Measurements from ENCODE around the gene LPAR2.

The LPAR2 gene

DNA sequence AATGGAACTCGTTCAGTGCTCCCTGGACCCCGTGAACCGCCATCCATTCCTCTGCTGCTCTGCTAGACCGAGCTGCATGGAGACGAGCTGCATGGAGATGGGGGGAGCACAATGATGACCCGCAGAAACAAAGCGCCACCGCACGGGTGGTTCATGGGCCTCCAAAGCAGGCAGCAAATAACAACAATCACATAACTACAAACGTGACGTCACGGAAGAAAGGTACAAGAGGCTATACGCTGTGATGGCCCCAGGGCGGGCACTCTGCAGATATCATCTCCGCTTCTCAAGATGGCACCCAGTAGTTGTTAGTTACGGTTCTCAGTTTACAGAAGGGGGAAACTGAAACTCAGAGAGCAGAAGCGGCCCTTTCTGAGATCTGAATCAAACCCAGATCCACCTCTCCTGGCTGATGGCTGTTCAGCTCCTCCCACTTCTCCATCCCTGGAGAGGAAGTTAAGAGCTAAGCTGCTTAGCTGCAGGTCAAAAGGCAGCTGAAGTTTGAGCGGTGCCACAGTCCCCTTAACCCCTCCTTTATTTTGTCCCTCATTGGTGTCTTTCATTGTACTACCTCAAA lies 33.7 kb upstream of the LPAR2 start:
- H3K4me3 ChIP-seq (ENCODE audit: low read length) = no peak overlapping the region
- peaks cover 6% of the 10 kb centered on the region for H3K4me1 ChIP-seq (ENCODE audit: control insufficient read depth, low read depth, low read length)
- H3K9ac ChIP-seq (ENCODE audit: low read length) = no peak overlapping the region
- peaks cover 28% of the 10 kb centered on the region for H3K36me3 ChIP-seq (ENCODE audit: control insufficient read depth, low read depth, low read length)
- H3K27ac ChIP-seq (ENCODE audit: low read length) = no peak overlapping the region
- H3K9me3 ChIP-seq (ENCODE audit: control insufficient read depth, low read depth, low read length) = no peaks in the 10 kb centered on the region
- no peaks in the 10 kb centered on the region for H3K27me3 ChIP-seq (ENCODE audit: control insufficient read depth, insufficient read depth, low read length)

DNA sequence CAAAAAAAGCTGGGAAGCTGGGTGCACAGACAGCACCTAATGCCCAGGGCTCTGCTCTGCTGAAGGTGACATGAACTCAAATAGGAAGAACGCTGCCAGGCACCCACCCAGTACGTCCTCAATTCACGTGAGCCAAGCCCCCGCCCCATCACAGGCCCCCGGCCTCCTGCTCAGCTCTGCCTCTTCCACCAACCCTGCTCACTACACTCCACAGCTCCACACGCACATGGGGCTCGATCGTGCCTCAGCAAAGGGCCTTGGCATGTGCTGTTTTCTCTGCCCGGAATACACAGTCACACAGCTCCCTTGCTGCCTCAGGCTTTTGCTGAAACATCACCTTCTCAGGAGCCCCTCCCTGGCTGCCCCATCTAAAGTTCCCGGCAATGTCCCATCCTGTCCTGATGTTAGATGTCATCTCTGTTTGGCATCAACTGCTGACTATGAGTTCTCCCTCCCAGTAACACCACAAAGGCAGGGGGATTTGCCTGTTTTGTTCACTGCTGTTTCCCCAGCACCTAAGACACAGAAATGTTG lies 33.2 kb upstream of the LPAR2 start:
- Histone ChIP-seq H3K4me1 (ENCODE audit: control insufficient read depth, low read depth, low read length) (peaks cover 6% of the 10 kb centered on the region), H3K4me3 (ENCODE audit: low read length) (no peak overlapping the region), H3K9ac (ENCODE audit: low read length) (no peak overlapping the region), H3K36me3 (ENCODE audit: control insufficient read depth, low read depth, low read length) (peaks cover 34% of the 10 kb centered on the region), H3K27ac (ENCODE audit: low read length) (no peak overlapping the region), H3K9me3 (ENCODE audit: control insufficient read depth, low read depth, low read length) (no peaks in the 10 kb centered on the region), H3K27me3 (ENCODE audit: control insufficient read depth, insufficient read depth, low read length) (no peaks in the 10 kb centered on the region)

DNA sequence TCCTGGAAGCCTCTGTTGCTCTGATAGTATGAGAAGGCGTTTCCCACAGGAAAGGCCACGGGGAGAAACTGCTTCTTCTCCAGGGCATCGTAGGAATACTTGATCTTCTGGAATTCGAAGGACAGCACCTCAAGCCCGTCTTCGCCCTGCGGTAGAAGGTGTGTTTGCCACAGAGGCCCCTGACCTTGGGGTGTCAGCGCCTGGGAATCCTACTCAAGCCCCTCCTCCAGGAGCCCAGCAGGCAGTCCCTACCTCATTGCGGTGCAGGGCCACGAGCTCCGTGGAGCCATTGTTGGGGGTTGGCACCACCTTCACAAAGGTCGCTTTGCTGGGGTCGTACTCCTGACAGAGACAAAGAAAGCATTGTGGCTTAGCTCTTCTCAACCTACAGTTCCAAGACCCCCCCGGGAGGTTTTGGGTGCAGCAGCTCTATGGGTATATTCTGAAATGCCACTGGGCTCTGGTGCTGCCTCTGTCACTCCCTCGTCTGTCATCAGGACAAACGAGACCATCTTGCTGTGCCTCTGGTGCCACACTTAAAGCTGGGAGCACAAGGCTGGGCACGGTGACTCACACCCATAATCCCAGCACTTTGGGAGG lies 31.7 kb upstream of the LPAR2 start:
- H3K27me3 ChIP-seq (ENCODE audit: control insufficient read depth, insufficient read depth, low read length) = no peaks in the 10 kb centered on the region
- H3K9me3 ChIP-seq (ENCODE audit: control insufficient read depth, low read depth, low read length) = no peaks in the 10 kb centered on the region
- H3K36me3 ChIP-seq (ENCODE audit: control insufficient read depth, low read depth, low read length) = peaks cover 48% of the 10 kb centered on the region
- H3K4me1 ChIP-seq (ENCODE audit: control insufficient read depth, low read depth, low read length) = peaks cover 6% of the 10 kb centered on the region
- no peak overlapping the region for H3K9ac ChIP-seq (ENCODE audit: low read length)
- H3K4me3 ChIP-seq (ENCODE audit: low read length) = no peak overlapping the region
- no peak overlapping the region for H3K27ac ChIP-seq (ENCODE audit: low read length)

DNA sequence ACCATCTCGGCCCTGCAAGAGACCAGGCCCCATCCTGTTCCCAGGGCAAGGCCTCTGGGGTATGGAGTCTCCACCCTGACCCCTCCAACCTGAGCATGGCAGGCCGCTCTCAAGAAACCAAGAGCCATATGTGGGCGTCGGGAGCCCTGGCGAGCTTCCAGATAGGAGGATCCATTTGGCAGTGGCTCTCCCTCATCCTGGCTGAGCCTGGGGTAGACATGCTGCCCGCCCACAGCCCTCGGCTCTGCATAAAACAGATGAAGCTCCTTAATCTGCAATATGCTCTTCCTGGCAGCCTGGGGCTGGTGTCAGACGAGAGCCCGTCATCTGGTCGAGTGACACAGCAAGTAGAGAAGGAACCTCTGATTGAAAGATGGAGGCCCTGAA lies 29.4 kb upstream of the LPAR2 start:
- no peak overlapping the region for H3K4me3 ChIP-seq (ENCODE audit: low read length)
- H3K4me1 ChIP-seq (ENCODE audit: control insufficient read depth, low read depth, low read length) = peaks cover under 1% of the 10 kb centered on the region
- no peak overlapping the region for H3K27ac ChIP-seq (ENCODE audit: low read length)
- no peaks in the 10 kb centered on the region for H3K27me3 ChIP-seq (ENCODE audit: control insufficient read depth, insufficient read depth, low read length)
- H3K36me3 ChIP-seq (ENCODE audit: control insufficient read depth, low read depth, low read length) = peaks cover 72% of the 10 kb centered on the region
- H3K9ac ChIP-seq (ENCODE audit: low read length) = no peak overlapping the region
- H3K9me3 ChIP-seq (ENCODE audit: control insufficient read depth, low read depth, low read length) = no peaks in the 10 kb centered on the region

DNA sequence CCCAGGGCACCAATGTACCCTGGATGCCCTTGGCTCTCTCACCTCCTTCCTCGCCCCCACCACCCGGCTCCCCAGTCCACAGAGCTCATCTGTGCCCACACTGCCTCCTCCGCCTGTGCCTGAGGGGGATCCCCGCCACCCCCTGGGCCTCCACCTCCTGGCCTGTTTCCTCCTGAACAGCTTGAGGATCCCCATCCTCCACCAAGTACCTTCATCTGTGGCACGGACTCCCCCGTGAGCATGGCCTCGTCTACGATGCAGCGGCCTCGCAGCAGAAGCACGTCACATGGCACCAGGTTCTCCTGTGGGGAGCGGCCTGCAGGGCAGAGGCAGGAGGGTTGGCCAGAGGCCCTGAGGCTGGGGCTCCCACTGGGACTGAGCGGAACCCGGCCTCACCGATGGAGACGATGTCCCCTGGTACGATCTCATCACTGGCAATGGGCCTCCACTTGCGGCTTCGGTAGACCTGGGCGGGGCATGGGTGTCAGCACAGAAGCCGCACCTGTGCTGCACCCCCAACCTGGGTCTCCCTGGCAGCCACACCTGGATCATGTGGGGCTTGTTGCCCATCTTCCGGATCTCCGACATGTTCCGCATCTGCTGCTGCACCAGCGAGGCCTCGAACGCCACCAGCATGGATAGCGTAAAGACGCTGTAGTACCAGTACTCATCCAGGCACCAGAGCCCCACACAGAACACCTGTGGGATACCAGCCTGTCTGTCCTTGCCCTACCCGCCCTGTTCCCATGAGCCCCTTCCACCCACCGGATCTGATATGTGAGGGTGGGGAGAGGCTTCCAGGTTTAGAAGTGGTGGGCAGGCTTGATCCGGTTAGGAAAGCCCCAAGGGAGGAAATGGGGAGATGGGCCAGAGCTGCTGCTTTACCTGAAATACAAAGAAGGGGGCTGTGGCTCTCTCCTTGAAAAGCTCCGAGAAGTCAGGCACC lies 28.7 kb upstream of the LPAR2 start:
- no peak overlapping the region for H3K4me3 ChIP-seq (ENCODE audit: low read length)

DNA sequence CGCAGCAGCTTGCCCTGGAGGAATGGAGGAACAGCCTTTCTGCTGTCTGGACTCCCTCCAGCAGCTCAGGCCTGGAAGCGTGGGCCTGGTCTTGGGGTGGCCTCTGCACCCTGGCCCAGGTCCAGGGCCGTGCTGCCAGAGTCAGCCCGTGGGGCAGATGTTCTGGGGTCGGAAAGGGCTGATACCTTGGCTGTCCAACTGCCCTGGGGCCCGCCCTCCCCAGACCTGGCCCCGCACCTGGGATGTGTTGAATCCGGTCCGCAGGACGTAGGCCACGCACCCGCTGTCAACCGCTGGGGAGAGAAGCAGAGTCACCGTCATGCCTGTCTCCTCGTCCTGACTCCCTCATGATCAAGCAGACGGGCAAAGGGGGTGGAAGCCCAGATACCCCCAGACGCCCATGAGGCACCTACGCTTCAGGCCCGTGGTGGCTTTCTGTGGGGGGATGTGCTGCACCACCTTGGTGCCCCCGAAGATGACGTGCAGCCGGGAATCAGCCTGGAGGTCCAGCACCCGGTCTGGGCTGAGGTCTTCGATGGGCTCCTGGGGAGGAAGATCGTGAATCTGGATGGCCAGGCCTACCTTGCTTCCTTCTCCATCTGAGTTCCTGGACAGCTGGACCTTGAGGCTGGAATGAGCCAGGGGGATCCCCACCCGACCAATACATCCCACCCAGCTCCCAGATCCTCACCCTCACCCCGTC lies 27.8 kb upstream of the LPAR2 start:
- no peak overlapping the region for H3K4me3 ChIP-seq (ENCODE audit: low read length)
- no peaks in the 10 kb centered on the region for H3K27me3 ChIP-seq (ENCODE audit: control insufficient read depth, insufficient read depth, low read length)
- H3K4me1 ChIP-seq (ENCODE audit: control insufficient read depth, low read depth, low read length) = no peaks in the 10 kb centered on the region
- H3K36me3 ChIP-seq (ENCODE audit: control insufficient read depth, low read depth, low read length) = peaks cover 85% of the 10 kb centered on the region
- no peak overlapping the region for H3K27ac ChIP-seq (ENCODE audit: low read length)
- H3K9ac ChIP-seq (ENCODE audit: low read length) = no peak overlapping the region
- H3K9me3 ChIP-seq (ENCODE audit: control insufficient read depth, low read depth, low read length) = no peaks in the 10 kb centered on the region

More for the DNA sequence above, 28.7 kb upstream of the LPAR2 start:
- Histone ChIP-seq H3K27ac (ENCODE audit: low read length) (no peak overlapping the region), H3K36me3 (ENCODE audit: control insufficient read depth, low read depth, low read length) (peaks cover 79% of the 10 kb centered on the region), H3K9me3 (ENCODE audit: control insufficient read depth, low read depth, low read length) (no peaks in the 10 kb centered on the region), H3K27me3 (ENCODE audit: control insufficient read depth, insufficient read depth, low read length) (no peaks in the 10 kb centered on the region), H3K4me1 (ENCODE audit: control insufficient read depth, low read depth, low read length) (no peaks in the 10 kb centered on the region), H3K9ac (ENCODE audit: low read length) (no peak overlapping the region)

DNA sequence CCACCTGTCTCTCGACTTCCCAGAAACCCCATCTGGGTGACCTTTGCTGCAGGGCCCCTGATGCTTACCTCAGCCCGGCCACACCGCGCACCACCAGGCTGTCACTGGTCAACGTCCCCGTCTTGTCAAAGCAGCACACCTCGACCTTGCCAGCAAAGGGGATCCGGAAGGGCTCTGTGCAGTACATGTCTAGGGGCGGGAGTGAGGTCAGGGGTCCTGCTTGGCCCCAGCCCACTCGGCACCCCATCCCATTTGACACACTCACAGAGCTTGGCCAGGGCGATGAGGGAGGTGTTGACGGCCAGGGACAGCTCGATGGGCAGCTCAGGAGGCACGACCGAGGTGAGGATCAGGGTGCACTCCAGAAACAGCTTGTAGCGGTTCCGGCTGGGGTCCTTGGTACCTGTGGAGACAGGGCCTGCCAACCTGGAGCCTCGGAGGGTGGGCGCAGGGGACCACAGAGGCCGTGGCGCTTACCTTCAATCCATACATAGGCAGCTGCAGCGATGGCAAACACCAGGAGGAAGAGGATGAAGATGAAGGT lies 27.1 kb upstream of the LPAR2 start:
- Histone ChIP-seq H3K4me3 (ENCODE audit: low read length) (no peak overlapping the region), H3K27me3 (ENCODE audit: control insufficient read depth, insufficient read depth, low read length) (no peaks in the 10 kb centered on the region), H3K9me3 (ENCODE audit: control insufficient read depth, low read depth, low read length) (no peaks in the 10 kb centered on the region), H3K4me1 (ENCODE audit: control insufficient read depth, low read depth, low read length) (no peaks in the 10 kb centered on the region), H3K27ac (ENCODE audit: low read length) (no peak overlapping the region), H3K9ac (ENCODE audit: low read length) (no peak overlapping the region), H3K36me3 (ENCODE audit: control insufficient read depth, low read depth, low read length) (peaks cover 85% of the 10 kb centered on the region)

DNA sequence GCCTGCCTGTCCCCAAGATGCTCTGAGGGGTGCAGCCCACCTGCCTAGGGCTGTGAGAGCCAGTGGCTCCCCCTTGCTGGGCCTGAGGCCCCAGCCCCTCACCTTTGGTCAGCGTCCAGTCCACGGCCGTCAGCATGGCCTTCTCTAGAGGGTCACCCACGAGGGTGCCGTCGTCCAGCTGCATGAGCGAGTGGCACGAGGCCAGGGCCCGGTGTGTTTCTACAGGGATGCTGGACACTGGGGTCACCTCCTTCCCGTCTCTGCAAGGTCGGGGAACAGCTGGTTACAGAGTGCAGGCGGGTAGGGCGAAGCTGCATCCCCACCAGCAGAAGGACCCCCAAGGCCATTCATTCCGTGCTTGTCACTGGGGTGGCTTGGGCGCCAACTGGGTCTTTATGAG lies 26.4 kb upstream of the LPAR2 start:
- Histone ChIP-seq H3K9ac (ENCODE audit: low read length) (no peak overlapping the region), H3K27me3 (ENCODE audit: control insufficient read depth, insufficient read depth, low read length) (no peaks in the 10 kb centered on the region), H3K36me3 (ENCODE audit: control insufficient read depth, low read depth, low read length) (peaks cover 86% of the 10 kb centered on the region), H3K27ac (ENCODE audit: low read length) (no peak overlapping the region), H3K9me3 (ENCODE audit: control insufficient read depth, low read depth, low read length) (no peaks in the 10 kb centered on the region), H3K4me1 (ENCODE audit: control insufficient read depth, low read depth, low read length) (no peaks in the 10 kb centered on the region), H3K4me3 (ENCODE audit: low read length) (no peak overlapping the region)

DNA sequence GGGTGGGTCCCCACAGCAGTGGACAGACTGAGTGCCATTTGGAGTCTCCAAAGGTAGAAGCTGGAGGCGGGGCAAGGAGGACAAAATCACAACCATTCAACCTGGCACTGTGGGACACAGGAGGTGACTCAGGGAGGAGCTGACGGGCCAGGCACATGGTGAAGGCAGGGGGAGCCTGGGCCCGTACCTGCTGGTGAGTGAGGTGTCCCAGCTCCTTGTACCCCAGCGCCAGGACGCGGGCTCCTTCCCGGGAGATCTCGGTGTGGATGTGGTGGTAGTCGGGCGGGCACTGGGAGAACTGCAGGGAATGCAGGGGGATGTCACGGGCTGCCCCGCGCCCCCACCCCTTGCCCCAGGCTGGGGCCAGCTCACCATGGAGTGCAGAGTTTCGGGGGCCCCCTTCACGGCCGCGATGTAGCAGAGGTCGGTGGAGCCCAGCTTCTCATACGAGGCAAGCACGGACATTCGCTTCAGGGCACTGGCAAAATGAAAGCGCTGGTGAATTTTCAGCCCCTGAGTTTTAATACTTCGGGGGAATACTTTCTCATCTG lies 25.7 kb upstream of the LPAR2 start:
- H3K27me3 ChIP-seq (ENCODE audit: control insufficient read depth, insufficient read depth, low read length) = no peaks in the 10 kb centered on the region
- H3K9ac ChIP-seq (ENCODE audit: low read length) = no peak overlapping the region
- no peak overlapping the region for H3K27ac ChIP-seq (ENCODE audit: low read length)
- no peak overlapping the region for H3K4me3 ChIP-seq (ENCODE audit: low read length)
- no peaks in the 10 kb centered on the region for H3K4me1 ChIP-seq (ENCODE audit: control insufficient read depth, low read depth, low read length)
- no peaks in the 10 kb centered on the region for H3K9me3 ChIP-seq (ENCODE audit: control insufficient read depth, low read depth, low read length)
- peaks cover 87% of the 10 kb centered on the region for H3K36me3 ChIP-seq (ENCODE audit: control insufficient read depth, low read depth, low read length)

DNA sequence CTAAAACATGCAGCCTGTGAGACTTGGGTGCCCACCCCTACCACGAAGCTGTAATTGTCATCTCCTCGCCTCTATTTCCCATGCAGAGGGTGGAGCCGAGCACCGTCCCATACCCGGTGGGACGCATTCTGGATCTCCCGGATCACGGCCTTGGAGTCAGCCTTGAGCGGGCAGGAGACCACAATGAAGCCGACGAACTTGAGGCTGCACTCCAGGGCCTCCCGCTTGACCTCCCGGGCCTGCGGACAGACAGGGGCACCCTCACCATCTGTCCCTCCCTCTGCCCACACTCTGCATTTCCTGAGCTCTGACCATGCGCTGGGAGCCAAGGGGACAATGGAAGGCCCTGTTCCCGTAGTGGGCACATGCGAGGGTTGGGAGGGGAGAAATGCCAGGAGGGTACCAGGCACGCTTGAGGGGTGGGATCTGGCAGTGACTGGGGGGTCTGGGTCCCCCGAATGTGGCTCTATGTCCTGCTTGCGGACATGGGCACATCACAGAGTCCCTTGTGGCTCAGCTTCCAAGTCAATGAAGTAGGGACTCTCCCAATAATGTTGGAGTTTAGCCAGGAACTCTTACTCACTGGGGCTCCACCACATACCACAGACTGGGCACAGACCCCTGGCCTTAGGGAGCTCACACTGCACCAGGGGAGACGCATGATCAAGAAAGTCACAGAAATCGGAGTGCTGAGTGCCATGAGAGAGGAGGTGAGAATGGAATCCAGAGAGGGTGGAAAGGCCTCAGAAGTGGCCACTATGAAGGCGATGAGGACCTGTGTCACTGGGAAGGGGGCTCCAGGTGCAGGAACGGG lies 24.7 kb upstream of the LPAR2 start:
- H3K4me1 ChIP-seq (ENCODE audit: control insufficient read depth, low read depth, low read length) = no peaks in the 10 kb centered on the region
- no peaks in the 10 kb centered on the region for H3K27me3 ChIP-seq (ENCODE audit: control insufficient read depth, insufficient read depth, low read length)
- no peak overlapping the region for H3K4me3 ChIP-seq (ENCODE audit: low read length)
- no peaks in the 10 kb centered on the region for H3K9me3 ChIP-seq (ENCODE audit: control insufficient read depth, low read depth, low read length)
- no peak overlapping the region for H3K27ac ChIP-seq (ENCODE audit: low read length)
- H3K9ac ChIP-seq (ENCODE audit: low read length) = no peak overlapping the region
- peaks cover 82% of the 10 kb centered on the region for H3K36me3 ChIP-seq (ENCODE audit: control insufficient read depth, low read depth, low read length)

All from iPS-18a (cell line).